GM12865 (cell line): ENCODE results near the gene GCC2.

Experiments
- DNase-seq: peaks from one replicate; pipeline ENCODE4 v3.0.0; 2010; ENCODE audit warnings: low read depth
- H3K4me3 ChIP-seq: 2 replicates; pipeline ENCODE4 v1.5.1; 2011; ENCODE audit warnings: mild to moderate bottlenecking, low read depth, low read length, control low read depth
- TF ChIP-seq, protein P1 (sequence below): IDR thresholded peaks from 2 replicates; pipeline ENCODE4 v1.5.1; 2011; ENCODE audit warnings: low read length, control low read depth, low read depth, inconsistent platforms; ENCODE audit not compliant: insufficient read depth; ENCODE audit errors: missing control alignments

The GCC2 gene, protein sequence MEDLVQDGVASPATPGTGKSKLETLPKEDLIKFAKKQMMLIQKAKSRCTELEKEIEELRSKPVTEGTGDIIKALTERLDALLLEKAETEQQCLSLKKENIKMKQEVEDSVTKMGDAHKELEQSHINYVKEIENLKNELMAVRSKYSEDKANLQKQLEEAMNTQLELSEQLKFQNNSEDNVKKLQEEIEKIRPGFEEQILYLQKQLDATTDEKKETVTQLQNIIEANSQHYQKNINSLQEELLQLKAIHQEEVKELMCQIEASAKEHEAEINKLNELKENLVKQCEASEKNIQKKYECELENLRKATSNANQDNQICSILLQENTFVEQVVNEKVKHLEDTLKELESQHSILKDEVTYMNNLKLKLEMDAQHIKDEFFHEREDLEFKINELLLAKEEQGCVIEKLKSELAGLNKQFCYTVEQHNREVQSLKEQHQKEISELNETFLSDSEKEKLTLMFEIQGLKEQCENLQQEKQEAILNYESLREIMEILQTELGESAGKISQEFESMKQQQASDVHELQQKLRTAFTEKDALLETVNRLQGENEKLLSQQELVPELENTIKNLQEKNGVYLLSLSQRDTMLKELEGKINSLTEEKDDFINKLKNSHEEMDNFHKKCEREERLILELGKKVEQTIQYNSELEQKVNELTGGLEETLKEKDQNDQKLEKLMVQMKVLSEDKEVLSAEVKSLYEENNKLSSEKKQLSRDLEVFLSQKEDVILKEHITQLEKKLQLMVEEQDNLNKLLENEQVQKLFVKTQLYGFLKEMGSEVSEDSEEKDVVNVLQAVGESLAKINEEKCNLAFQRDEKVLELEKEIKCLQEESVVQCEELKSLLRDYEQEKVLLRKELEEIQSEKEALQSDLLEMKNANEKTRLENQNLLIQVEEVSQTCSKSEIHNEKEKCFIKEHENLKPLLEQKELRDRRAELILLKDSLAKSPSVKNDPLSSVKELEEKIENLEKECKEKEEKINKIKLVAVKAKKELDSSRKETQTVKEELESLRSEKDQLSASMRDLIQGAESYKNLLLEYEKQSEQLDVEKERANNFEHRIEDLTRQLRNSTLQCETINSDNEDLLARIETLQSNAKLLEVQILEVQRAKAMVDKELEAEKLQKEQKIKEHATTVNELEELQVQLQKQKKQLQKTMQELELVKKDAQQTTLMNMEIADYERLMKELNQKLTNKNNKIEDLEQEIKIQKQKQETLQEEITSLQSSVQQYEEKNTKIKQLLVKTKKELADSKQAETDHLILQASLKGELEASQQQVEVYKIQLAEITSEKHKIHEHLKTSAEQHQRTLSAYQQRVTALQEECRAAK (N-terminal part only)

DNA sequence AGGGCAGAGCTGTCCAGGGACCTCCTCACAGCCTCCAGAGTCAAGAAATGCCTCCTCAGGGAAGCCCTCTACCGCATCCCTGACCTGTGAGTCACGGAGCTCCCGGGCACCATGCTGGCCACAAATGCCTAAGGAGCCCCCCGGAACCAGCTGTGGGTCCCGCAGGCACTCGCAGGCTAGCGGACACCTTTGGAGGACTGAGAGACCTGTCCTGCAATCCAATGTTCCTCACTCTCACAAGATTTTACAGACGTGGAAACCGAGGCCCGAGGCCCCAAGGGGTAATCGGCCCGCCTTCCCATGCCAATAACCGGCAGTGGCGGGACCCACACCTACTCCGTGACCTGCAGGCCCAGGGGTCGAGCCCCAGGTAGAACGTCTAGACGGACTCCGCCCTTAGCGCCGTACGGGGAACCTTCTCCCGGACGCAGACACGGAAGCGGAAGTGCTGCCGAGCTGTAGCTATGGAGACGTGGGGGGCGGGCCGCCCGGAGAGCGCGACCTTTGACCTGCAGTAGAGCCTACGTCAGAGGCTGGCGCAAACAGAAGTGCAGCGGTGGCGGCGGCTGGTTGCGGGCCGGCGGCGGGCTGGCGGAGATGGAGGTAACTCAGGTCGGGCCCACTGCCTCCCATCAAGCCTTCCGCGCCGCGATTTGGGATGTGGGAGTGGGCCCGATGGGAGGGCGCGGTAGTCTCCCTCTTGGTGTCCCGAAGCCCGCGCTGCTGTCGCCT is at the start of gene GCC2:
GCC2 (plus strand) TSS at position 529 of the 732 bp plus-strand sequence; CDS start at position 598, 69 bp downstream.
- TF ChIP-seq, protein P1, sequence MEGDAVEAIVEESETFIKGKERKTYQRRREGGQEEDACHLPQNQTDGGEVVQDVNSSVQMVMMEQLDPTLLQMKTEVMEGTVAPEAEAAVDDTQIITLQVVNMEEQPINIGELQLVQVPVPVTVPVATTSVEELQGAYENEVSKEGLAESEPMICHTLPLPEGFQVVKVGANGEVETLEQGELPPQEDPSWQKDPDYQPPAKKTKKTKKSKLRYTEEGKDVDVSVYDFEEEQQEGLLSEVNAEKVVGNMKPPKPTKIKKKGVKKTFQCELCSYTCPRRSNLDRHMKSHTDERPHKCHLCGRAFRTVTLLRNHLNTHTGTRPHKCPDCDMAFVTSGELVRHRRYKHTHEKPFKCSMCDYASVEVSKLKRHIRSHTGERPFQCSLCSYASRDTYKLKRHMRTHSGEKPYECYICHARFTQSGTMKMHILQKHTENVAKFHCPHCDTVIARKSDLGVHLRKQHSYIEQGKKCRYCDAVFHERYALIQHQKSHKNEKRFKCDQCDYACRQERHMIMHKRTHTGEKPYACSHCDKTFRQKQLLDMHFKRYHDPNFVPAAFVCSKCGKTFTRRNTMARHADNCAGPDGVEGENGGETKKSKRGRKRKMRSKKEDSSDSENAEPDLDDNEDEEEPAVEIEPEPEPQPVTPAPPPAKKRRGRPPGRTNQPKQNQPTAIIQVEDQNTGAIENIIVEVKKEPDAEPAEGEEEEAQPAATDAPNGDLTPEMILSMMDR: no peak
- H3K4me3 ChIP-seq: peak within 1 kb of the TSS; percentile 91
- peak; percentile 96 for DNase-seq

DNA sequence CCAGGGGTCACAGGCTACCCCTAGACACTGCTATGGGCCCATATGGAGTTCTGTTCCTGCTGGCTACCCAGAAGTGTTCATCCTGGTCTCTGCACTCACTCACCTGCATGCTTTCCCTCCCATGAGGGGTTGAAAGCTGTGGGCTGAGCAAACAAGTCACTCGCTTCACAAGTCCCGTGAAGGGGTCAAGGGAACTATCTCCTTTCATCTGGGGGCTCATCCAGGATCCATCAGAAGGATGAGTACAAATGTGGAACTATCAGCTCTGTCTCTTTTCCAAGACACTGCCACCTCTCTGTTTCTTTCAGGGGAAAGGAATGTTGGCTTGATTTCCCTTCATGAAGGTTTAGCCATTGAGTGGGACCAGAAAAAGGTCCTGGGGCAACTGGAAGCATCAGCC is 49.5 kb upstream of the GCC2 start:
- no peak overlapping the region for H3K4me3 ChIP-seq
- TF ChIP-seq, protein P1: no peak
- no peak for DNase-seq

DNA sequence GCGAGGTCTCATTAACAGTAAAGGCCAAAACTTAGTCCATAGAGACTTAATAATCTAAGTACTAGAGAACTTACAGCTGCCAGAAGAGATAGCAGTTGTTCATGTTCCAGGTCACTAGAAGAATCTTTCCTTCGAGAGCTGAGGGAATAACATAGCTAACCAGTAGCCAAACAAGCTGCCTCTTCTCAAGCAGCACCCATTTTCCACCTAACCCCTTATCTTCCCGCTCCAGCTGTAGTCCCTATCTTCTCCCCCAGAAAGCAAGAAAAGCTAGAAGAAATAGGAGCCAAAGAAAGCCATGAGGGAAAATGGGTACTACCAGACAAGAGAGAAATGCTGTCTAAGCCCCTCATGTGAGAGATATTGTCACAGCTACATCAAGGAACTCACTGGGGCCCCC is 47.2 kb upstream of the GCC2 start:
- DNase-seq: no peak
- H3K4me3 ChIP-seq: no peak overlapping the region
- TF ChIP-seq, protein P1: no peak

DNA sequence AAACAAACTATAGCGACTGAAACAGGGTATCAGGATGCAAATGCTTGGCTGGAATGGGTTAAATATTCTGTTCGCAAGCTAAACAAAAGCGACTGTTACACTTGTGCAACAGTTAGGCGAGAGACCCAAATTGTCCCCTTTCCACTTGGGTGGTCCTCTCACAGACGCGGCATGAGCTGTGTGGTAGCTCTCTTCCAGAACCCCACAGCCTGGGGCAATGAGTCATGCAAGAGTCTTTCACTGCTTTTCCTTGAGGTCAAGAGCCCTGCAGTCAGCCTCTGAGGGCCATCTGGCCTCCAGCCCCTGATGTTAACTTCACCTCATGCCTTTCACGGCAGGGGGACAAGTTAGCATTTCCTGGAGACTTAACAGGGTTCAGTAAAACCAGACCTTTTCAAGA is 45.5 kb upstream of the GCC2 start:
- DNase-seq: no peak
- H3K4me3 ChIP-seq: no peak overlapping the region
- TF ChIP-seq, protein P1: no peak

DNA sequence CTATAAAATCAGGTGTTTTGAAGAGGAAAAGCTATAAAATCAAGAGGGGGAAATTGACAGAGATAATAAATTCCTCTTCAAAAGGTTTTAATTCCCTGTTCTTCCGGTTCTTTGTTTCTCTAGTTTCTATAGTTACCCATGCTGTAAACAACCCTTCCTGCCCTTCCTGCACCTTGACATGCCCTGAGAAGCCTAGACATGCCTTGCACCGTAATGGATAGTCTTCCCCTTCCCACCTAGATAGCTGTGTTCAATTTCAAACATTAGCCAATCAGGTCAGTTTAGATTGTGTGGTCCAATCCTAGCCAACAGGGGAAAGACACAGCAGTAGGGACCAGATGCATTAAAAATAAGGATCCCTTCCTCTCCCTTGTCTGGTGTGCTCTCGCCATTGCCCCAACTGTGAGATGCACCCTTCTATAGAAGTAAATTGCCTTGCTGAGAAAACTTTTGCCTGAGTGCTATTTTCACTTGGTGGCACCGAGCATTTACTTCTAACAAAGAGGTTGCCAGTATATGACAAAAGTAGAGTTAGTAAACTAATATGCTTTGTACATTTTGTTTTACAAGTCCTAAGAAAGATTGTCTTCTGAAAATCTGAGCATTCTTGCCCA is 44.1 kb upstream of the GCC2 start:
- no peak for DNase-seq
- TF ChIP-seq, protein P1: no peak

More for the DNA sequence above, 44.1 kb upstream of the GCC2 start:
- H3K4me3 ChIP-seq: no peak overlapping the region
